DND-41 (cell line): ENCODE results near the gene AIF1L.

Experiments
- ATAC-seq: fragments of 200-7000 bp; cut with Tn5 transposase; 3 replicates; pipeline ENCODE4 v1.9.1; 2021; ENCODE audit warnings: low read depth; ENCODE audit not compliant: insufficient read depth
- DNase-seq: peaks from one replicate; pipeline ENCODE4 v3.0.0-alpha.2; 2020
- H2AFZ ChIP-seq: 2 replicates; pipeline ENCODE4 v1.6.0; 2012; ENCODE audit warnings: low read depth, low read length
- H3K27ac ChIP-seq: 2 replicates; pipeline ENCODE4 v1.5.1; 2012; ENCODE audit warnings: low read length, inconsistent platforms
- H3K27me3 ChIP-seq: fragments of 200-600 bp; sonication (generic); 2 replicates; pipeline ENCODE4 v1.6.0; 2012; ENCODE audit warnings: low read length, mild to moderate bottlenecking, inconsistent platforms; ENCODE audit not compliant: insufficient read depth, poor library complexity
- H3K36me3 ChIP-seq: 2 replicates; pipeline ENCODE4 v1.5.1; 2012; ENCODE audit warnings: low read length, inconsistent platforms; ENCODE audit not compliant: insufficient read depth
- H3K4me1 ChIP-seq: 2 replicates; pipeline ENCODE4 v1.5.1; 2012; ENCODE audit warnings: mild to moderate bottlenecking, low read length; ENCODE audit not compliant: insufficient read depth
- H3K4me2 ChIP-seq: 2 replicates; pipeline ENCODE4 v1.6.0; 2012; ENCODE audit warnings: mild to moderate bottlenecking, moderate library complexity, low read length, inconsistent platforms; ENCODE audit not compliant: insufficient read depth
- H3K4me3 ChIP-seq, 2 experiments: fragments of 200-600 bp in 1 of 2; shearing (Covaris generic) in 1 of 2; 2 replicates each; pipeline ENCODE4 v1.5.1; 2012 to 2016; ENCODE audit warnings: inconsistent platforms in 2 of 2, low read length in 2 of 2, mild to moderate bottlenecking in 2 of 2, low read depth in 1 of 2, moderate library complexity in 1 of 2
- H3K79me2 ChIP-seq: 2 replicates; pipeline ENCODE4 v1.6.0; 2012; ENCODE audit warnings: low read length, inconsistent platforms; ENCODE audit not compliant: insufficient read depth
- H3K9ac ChIP-seq: 2 replicates; pipeline ENCODE4 v1.6.0; 2012; ENCODE audit warnings: low read depth, mild to moderate bottlenecking, inconsistent platforms, low read length, moderate library complexity
- H3K9me3 ChIP-seq: 2 replicates; pipeline ENCODE4 v1.5.1; 2012; ENCODE audit warnings: low read length, moderate library complexity, mild to moderate bottlenecking, inconsistent platforms; ENCODE audit not compliant: insufficient read depth, severe bottlenecking
- H4K20me1 ChIP-seq: 2 replicates; pipeline ENCODE4 v1.6.0; 2012; ENCODE audit warnings: low read length; ENCODE audit not compliant: insufficient read depth
- EZH2 ChIP-seq: IDR thresholded peaks from 3 replicates; pipeline ENCODE4 v1.6.1; 2012; ENCODE audit warnings: borderline replicate concordance, low read depth, mild to moderate bottlenecking, moderate library complexity, low read length, inconsistent platforms; ENCODE audit not compliant: severe bottlenecking
- TF ChIP-seq, protein P1 (sequence below): IDR thresholded peaks from 2 replicates; pipeline ENCODE4 v1.5.1; 2012; ENCODE audit warnings: borderline replicate concordance, low read length, moderate library complexity, mild to moderate bottlenecking; ENCODE audit not compliant: poor library complexity, severe bottlenecking; ENCODE audit errors: extremely low read depth

AIF1L gene

DNA sequence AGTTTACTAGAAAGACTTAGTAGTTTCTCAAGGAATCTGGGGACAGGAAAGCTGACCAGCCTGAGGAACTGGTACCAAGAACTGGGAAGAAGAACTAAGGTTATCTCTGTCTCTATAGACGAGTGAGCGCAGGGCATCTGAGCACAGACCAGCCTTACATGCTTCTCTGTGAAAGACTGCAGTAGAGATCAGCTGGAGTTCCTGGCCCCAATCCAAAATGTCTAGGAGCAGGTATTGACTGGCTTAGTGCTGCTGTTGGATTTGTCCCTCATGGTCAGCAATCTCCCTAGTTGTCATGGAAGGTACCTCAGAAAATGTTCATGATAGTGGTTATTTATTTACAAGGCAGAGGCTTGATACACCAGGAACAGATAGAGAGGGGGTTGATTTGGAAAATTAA lies 42.3 kb downstream of the AIF1L start:
- Histone ChIP-seq H3K27me3 (no peaks in the 10 kb centered on the region), H3K4me1 (no peaks in the 10 kb centered on the region), H3K9ac (no peak overlapping the region), H3K9me3 (no peaks in the 10 kb centered on the region), H3K4me2 (no peak overlapping the region), H3K79me2 (no peaks in the 10 kb centered on the region), H2AFZ (no peak overlapping the region), H3K27ac (no peak overlapping the region), H4K20me1 (no peaks in the 10 kb centered on the region), H3K4me3 (no peak overlapping the region), H3K36me3 (peaks cover 85% of the 10 kb centered on the region)
- TF ChIP-seq, protein P1, sequence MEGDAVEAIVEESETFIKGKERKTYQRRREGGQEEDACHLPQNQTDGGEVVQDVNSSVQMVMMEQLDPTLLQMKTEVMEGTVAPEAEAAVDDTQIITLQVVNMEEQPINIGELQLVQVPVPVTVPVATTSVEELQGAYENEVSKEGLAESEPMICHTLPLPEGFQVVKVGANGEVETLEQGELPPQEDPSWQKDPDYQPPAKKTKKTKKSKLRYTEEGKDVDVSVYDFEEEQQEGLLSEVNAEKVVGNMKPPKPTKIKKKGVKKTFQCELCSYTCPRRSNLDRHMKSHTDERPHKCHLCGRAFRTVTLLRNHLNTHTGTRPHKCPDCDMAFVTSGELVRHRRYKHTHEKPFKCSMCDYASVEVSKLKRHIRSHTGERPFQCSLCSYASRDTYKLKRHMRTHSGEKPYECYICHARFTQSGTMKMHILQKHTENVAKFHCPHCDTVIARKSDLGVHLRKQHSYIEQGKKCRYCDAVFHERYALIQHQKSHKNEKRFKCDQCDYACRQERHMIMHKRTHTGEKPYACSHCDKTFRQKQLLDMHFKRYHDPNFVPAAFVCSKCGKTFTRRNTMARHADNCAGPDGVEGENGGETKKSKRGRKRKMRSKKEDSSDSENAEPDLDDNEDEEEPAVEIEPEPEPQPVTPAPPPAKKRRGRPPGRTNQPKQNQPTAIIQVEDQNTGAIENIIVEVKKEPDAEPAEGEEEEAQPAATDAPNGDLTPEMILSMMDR: no peak
- TF ChIP-seq EZH2: no peak
- DNase-seq (no peak), ATAC-seq (no peak)

DNA sequence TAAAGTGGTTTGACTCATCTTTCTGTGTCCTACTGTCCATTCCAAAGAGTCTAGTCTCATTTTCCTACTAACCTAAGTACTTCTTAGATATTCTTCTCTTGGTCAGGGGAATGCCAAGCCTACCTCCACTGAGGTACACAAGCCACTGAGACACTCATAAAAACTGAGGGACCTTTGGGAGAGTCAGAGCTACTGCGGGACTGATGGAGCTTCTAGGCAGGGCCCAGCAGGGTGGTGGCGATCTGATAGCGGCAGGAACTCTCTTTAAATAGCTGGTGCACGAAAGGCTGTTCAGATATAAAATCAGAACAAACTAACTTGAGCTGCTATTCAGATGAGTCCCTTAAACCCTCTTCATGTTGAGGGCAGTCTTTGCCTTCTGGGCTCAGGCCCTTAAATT lies 43.8 kb downstream of the AIF1L start:
- H3K4me1 ChIP-seq: no peaks in the 10 kb centered on the region
- no peak overlapping the region for H3K4me2 ChIP-seq
- no peak overlapping the region for H2AFZ ChIP-seq
- no peak for ATAC-seq
- H3K27me3 ChIP-seq: no peaks in the 10 kb centered on the region
- no peak overlapping the region for H3K27ac ChIP-seq
- no peaks in the 10 kb centered on the region for H4K20me1 ChIP-seq
- peaks cover 85% of the 10 kb centered on the region for H3K36me3 ChIP-seq
- no peak overlapping the region for H3K4me3 ChIP-seq
- H3K79me2 ChIP-seq: no peaks in the 10 kb centered on the region
- no peaks in the 10 kb centered on the region for H3K9me3 ChIP-seq
- no peak for DNase-seq
- TF ChIP-seq EZH2: no peak
- TF ChIP-seq, protein P1: no peak
- no peak overlapping the region for H3K9ac ChIP-seq

DNA sequence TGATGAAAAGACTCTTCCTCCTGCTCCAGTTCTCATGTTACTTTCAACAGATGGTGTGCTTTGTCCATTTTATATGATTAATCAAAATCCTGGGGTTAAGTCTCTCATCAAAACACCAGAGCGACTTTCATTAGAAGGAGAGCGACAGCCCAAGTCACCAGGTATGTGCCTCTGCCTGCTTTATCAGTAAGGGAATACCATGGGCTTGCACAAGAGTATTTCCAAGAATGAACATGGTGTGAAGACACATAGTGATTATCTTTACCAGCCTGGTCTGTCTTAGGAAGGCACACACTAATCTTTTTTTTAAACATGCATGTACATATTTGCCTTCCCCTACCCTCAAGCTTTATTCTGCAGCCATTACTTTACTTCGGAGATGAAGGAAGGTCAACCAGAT lies 44.2 kb downstream of the AIF1L start:
- H3K9ac ChIP-seq: no peak overlapping the region
- ATAC-seq: no peak

More for the DNA sequence above, 44.2 kb downstream of the AIF1L start:
- H3K27ac ChIP-seq: no peak overlapping the region
- no peaks in the 10 kb centered on the region for H3K79me2 ChIP-seq
- no peak overlapping the region for H3K4me3 ChIP-seq
- TF ChIP-seq, protein P1: no peak
- TF ChIP-seq EZH2: no peak
- no peaks in the 10 kb centered on the region for H4K20me1 ChIP-seq
- peaks cover 86% of the 10 kb centered on the region for H3K36me3 ChIP-seq
- no peak overlapping the region for H3K4me2 ChIP-seq
- no peaks in the 10 kb centered on the region for H3K27me3 ChIP-seq
- H2AFZ ChIP-seq: no peak overlapping the region
- DNase-seq: no peak
- H3K9me3 ChIP-seq: no peaks in the 10 kb centered on the region
- H3K4me1 ChIP-seq: no peaks in the 10 kb centered on the region
